ENCODE measurements around the gene FUT8.
"Not testable (repeated sequence)": the region's sequence is repeated elsewhere in the genome, so short reads cannot be mapped to it uniquely, and the experiment has no call there.

FUT8 gene

DNA sequence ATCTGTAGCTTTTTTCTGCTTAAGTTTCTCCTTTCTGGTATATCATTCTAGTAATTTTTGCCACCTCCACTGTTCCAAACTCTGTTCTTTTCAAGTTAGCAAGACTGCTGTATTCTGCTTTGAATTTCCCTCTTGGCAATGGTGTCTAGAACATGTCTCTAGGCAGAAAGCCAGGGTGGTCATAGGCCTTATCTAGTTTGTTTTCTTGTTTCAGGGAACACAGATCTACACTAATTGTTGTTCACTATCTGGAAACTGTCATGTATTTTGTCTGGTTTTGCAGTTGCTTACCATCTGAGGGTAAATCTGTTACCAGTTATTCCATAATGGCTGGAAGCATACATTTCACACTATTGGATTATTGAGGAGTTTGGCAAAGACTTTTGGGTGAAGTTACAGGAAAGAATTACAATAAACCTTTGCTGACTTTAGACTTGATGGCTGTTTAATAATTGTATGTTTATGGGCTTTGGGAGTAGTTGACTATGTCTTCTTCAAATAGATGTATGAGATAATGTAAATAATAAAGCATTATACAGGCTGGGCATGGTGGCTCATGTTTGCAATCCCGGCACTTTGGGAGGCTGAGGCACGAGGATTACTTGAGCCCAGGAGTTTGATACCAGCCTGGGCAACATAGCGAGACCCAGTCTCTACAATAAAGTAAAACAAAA lies 41.4 kb downstream of the FUT8 start:
- peak; percentile 6 for DNase-seq (ENCODE audit: low read depth)
- TF ChIP-seq, protein P1, sequence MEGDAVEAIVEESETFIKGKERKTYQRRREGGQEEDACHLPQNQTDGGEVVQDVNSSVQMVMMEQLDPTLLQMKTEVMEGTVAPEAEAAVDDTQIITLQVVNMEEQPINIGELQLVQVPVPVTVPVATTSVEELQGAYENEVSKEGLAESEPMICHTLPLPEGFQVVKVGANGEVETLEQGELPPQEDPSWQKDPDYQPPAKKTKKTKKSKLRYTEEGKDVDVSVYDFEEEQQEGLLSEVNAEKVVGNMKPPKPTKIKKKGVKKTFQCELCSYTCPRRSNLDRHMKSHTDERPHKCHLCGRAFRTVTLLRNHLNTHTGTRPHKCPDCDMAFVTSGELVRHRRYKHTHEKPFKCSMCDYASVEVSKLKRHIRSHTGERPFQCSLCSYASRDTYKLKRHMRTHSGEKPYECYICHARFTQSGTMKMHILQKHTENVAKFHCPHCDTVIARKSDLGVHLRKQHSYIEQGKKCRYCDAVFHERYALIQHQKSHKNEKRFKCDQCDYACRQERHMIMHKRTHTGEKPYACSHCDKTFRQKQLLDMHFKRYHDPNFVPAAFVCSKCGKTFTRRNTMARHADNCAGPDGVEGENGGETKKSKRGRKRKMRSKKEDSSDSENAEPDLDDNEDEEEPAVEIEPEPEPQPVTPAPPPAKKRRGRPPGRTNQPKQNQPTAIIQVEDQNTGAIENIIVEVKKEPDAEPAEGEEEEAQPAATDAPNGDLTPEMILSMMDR (IDR thresholded peaks at IDR 0.05; ENCODE audit: low read depth, low read length, missing control alignments), result no peak
- in situ Hi-C loops (cut with HindIII; ENCODE audit: low sequenced_read_pairs), result no loop called here
- H3K4me3 ChIP-seq (ENCODE audit: low read depth, low read length), result no peak overlapping the region

DNA sequence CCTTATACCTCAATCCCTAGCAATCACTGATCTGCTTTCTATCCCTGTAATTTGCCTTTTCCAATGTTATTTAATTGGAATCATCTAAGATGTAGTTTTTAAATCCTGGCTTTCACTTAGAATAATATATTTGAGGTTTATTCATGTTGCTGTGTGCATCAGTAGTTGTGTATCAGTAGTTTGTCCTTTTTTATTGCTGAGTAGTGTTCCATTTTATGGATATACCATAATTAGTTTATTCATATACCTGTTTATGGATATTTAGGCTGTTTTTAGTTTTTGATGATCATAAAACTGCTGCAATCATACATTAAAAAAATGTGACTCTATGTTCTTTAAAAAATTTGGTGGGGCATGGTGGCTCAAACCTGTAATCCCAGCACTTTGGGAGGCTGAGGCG lies 43.7 kb downstream of the FUT8 start:
- DNase-seq (ENCODE audit: low read depth), result no peak
- H3K4me3 ChIP-seq (ENCODE audit: low read depth, low read length), result no peak overlapping the region
- in situ Hi-C loops (cut with HindIII; ENCODE audit: low sequenced_read_pairs), result no loop called here
- TF ChIP-seq, protein P1 (IDR thresholded peaks at IDR 0.05; ENCODE audit: low read depth, low read length, missing control alignments), result no peak

DNA sequence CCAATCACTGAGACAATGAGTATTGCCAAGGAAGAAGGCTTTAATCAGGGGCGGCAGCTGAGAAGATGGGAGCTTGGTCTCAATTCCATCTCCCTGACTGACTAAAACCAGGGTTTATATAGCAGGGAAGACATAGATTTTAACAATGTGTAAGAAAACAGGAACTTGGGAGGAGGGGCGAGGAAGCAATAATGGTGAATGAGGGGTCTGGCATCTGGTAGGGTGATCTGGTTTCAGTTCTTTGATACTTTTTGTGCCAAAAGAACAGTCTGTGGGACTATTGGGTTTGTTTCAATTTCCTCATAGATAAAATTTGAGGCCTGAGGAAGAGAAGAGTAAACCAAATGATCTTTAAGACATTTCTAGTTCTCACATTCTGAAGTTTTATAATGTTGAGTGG lies 49.2 kb downstream of the FUT8 start:
- H3K4me3 ChIP-seq (ENCODE audit: low read depth, low read length), result no peak overlapping the region
- DNase-seq (ENCODE audit: low read depth), result peak; percentile 8

DNA sequence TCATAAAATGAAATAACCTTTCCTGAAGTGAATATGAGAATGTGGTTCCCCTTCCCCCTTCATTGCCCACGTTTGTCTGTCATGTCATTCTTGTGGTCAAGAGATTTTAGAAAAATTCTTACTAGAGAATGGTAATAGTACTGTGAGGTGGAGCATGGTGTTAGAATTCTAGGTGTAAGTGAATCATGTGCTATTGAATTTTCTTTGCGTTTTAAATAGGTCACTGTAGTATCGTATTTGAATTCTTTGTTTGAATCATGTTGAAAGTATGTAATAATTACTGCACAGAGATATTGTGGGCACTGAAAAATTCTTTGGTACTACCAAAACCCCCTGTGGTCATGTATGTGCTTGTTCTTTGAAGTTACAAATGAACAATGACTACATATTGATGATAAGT lies 49.9 kb downstream of the FUT8 start:
- TF ChIP-seq, protein P1 (IDR thresholded peaks at IDR 0.05; ENCODE audit: low read depth, low read length, missing control alignments), result no peak
- peak; percentile 81 for DNase-seq (ENCODE audit: low read depth)
- in situ Hi-C loops (cut with HindIII; ENCODE audit: low sequenced_read_pairs), result no loop called here
- no peak overlapping the region for H3K4me3 ChIP-seq (ENCODE audit: low read depth, low read length)

More for the DNA sequence above, 49.2 kb downstream of the FUT8 start:
- in situ Hi-C loops (cut with HindIII; ENCODE audit: low sequenced_read_pairs), result no loop called here
- TF ChIP-seq, protein P1 (IDR thresholded peaks at IDR 0.05; ENCODE audit: low read depth, low read length, missing control alignments), result no peak

DNA sequence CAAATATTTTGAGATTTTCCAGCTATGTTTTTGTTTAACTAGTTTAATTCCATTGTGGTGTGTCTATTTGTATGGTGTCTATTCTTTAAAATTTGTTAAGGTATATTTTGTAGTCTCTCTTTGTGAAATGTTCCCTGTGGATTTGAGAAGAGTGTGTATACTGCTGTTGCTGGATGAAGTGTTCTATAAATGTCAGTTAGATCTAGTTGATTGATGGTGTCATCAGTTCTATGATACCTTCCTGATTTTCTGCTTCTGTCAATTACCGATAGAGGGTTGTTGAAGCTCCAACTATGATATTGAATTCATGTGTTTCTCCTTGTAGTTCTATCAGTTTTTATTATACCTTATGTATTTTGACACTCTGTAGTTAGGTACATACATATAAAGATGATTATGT lies 53.1 kb downstream of the FUT8 start:
- in situ Hi-C loops (cut with HindIII; ENCODE audit: low sequenced_read_pairs), result no loop called here
- DNase-seq (ENCODE audit: low read depth), result no peak
- H3K4me3 ChIP-seq (ENCODE audit: low read depth, low read length), result no peak overlapping the region
- TF ChIP-seq, protein P1 (IDR thresholded peaks at IDR 0.05; ENCODE audit: low read depth, low read length, missing control alignments), result no peak

DNA sequence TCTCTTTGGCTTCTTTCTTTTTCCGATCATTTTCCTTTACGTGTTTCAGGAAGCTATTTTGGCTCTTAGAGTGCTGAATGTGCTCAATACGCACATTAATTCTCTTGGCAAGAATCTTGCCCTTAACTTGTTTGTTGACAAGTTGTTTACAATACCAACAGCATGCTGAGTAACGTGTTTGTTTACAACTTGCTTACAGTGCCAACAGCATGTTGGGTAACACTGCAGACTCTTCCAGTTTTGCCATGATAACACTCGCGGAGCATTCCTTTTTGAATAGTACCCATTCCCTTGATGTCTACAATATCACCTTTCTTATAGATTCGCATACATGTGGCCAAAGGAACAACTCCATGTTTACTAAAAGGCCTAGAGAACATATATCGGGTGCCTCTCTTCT lies 55.4 kb downstream of the FUT8 start:
- in situ Hi-C loops (cut with HindIII; ENCODE audit: low sequenced_read_pairs); H3K4me3 ChIP-seq (ENCODE audit: low read depth, low read length); DNase-seq (ENCODE audit: low read depth): not testable (repeated sequence)

DNA sequence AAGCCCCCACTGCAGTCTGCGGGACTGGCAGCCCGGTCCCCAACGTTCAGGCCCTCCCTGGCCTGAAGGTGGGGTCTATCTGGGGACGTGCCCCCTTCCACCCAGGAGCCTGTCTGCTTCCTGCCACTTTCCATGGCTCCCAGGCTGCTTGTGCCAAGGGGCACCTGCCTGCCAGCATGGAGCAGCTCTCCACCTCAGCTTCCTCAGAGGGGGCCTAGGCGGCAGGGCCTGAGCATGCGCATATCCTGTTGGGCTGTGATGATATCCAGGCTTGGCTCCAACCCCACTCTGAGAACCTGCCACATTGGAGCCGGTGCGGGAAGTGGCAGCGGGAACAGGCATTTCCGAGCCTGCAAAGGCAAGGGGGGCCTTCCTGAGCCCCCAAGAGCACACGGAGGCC lies 57.4 kb downstream of the FUT8 start:
- H3K4me3 ChIP-seq (ENCODE audit: low read depth, low read length), result no peak overlapping the region
- no peak for DNase-seq (ENCODE audit: low read depth)
- in situ Hi-C loops (cut with HindIII; ENCODE audit: low sequenced_read_pairs), result no loop called here
- TF ChIP-seq, protein P1 (IDR thresholded peaks at IDR 0.05; ENCODE audit: low read depth, low read length, missing control alignments), result no peak

Data from astrocyte of the cerebellum (primary cell).